GM21367 (cell line): Measurements from ENCODE around the gene RAPGEF5.

Experiments used
- ATAC-seq: cut with Tn5 transposase; IDR thresholded peaks from one replicate; pipeline ENCODE4 v1.9.1; 2021; ENCODE audit not compliant: unreplicated experiment

RAPGEF5 gene

GRCh38 chr7:22317632-22318031, 39.3 kb downstream of the RAPGEF5 start:
- ATAC-seq: no peak

GRCh38 chr7:22316914-22317313, 40.0 kb downstream of the RAPGEF5 start:
- no peak for ATAC-seq

- no peak for ATAC-seq
Measured at GRCh38 chr7:22307816-22308215, 49.1 kb downstream of the RAPGEF5 start.

GRCh38 chr7:22305706-22306105, 51.2 kb downstream of the RAPGEF5 start:
- no peak for ATAC-seq

GRCh38 chr7:22302951-22303423, 54.0 kb downstream of the RAPGEF5 start:
- no peak for ATAC-seq

GRCh38 chr7:22302193-22302592, 54.8 kb downstream of the RAPGEF5 start:
- ATAC-seq: no peak

GRCh38 chr7:22301790-22302189, 55.2 kb downstream of the RAPGEF5 start:
- ATAC-seq: no peak

- ATAC-seq: no peak
Measured at GRCh38 chr7:22300839-22301238, 56.1 kb downstream of the RAPGEF5 start.

GRCh38 chr7:22296916-22297315, 60.0 kb downstream of the RAPGEF5 start:
- ATAC-seq: no peak

- no peak for ATAC-seq
Measured at GRCh38 chr7:22296265-22296566, 60.7 kb downstream of the RAPGEF5 start.

GRCh38 chr7:22295402-22296264, 61.3 kb downstream of the RAPGEF5 start:
- ATAC-seq: no peak

GRCh38 chr7:22292531-22292930, 64.4 kb downstream of the RAPGEF5 start:
- no peak for ATAC-seq

GRCh38 chr7:22291977-22292376, 65.0 kb downstream of the RAPGEF5 start:
- no peak for ATAC-seq

- ATAC-seq: no peak
Measured at GRCh38 chr7:22288202-22288601, 68.8 kb downstream of the RAPGEF5 start.

GRCh38 chr7:22287412-22287811, 69.5 kb downstream of the RAPGEF5 start:
- no peak for ATAC-seq

- ATAC-seq: no peak
Measured at GRCh38 chr7:22286436-22286835, 70.5 kb downstream of the RAPGEF5 start.

- no peak for ATAC-seq
Measured at GRCh38 chr7:22281481-22281880, 75.5 kb downstream of the RAPGEF5 start.

GRCh38 chr7:22280031-22280430, 76.9 kb downstream of the RAPGEF5 start:
- no peak for ATAC-seq

- no peak for ATAC-seq
Measured at GRCh38 chr7:22278660-22279059, 78.3 kb downstream of the RAPGEF5 start.

- ATAC-seq: no peak
Measured at GRCh38 chr7:22277375-22277774, 79.6 kb downstream of the RAPGEF5 start.

- no peak for ATAC-seq
Measured at GRCh38 chr7:22275661-22276060, 81.3 kb downstream of the RAPGEF5 start.

GRCh38 chr7:22271311-22271710, 85.6 kb downstream of the RAPGEF5 start:
- no peak for ATAC-seq

GRCh38 chr7:22270371-22270770, 86.6 kb downstream of the RAPGEF5 start:
- ATAC-seq: no peak
